Activated CD4-positive, CD25-positive, alpha-beta regulatory T cell (primary cell): Measurements from ENCODE around the gene CXCR4.

ENCODE experiments used
- DNase-seq, 4 experiments: peaks; one replicate each; lab custom pipeline; 2025; lab: John Stamatoyannopoulos, UW

The CXCR4 gene

DNA sequence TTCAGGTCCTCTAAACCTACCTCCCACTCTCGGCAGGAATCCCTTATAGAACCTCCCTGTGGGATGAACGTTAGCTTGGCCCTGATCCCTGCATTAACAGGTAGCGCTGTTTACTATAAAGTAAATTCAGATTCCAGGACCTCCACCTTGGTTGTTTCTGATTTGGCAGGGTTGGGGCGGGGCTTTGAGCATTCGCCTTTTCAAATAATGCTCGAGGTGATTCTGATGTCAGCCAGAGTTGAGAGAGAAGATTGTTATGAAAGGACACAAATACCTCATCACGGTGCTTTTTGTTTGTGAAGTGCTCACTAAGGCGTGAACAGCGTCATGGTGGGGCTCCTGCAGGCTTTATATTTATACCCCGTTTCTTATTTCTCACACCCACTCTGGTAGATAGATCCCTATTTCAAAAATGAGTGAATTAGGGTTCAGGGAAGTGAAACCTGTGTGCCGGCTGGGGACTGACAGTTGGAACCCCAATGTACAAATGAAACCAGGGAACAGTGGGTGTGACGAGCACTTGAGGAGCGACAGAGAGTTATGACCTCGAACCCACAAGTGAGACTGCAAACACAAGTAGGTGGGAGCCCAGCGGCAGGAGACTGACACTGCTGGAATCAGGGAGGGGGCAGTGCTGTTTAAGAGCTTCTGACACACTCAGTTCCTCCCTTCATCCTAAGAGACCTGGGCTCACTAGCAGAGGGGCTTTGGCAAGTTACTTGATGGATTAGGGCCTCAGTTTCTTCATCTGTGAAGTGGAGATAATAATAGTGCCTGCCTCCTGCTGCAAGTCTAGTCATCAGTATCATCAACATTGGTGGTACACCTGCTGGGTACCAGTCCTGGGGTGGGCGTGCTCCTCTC, 14.2 kb upstream of the CXCR4 start:
- peak in 3 of 4 experiments; percentile 18 to 54 (median 42) for DNase-seq

GRCh38 chr2:136131484-136131960, 13.6 kb upstream of the CXCR4 start:
- DNase-seq = no peak

GRCh38 chr2:136130511-136130910, 12.6 kb upstream of the CXCR4 start:
- no peak for DNase-seq

GRCh38 chr2:136130045-136130444, 12.1 kb upstream of the CXCR4 start:
- DNase-seq = no peak

GRCh38 chr2:136129601-136130000, 11.7 kb upstream of the CXCR4 start:
- peak in 1 of 4 experiments; percentile 14 for DNase-seq

DNA sequence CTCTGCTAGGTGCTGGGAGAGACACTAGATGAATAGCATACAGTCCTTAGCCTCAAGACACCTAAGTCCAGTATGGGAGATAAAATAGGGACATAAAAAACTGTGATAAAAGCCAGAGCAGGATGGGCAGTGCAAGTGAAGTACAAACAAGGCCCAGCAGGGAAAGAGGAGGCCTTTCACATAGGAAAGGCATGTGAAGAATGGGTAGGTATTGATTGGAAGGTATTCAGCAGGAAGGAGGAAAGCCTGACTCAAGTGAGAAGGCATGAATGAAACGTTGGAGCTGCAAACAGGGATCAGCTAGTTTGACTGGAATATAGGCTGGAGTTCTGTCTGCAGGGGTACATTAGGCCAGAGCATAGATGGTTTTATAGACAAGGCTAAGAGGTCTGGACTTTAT, 11.0 kb upstream of the CXCR4 start:
- DNase-seq = no peak

DNA sequence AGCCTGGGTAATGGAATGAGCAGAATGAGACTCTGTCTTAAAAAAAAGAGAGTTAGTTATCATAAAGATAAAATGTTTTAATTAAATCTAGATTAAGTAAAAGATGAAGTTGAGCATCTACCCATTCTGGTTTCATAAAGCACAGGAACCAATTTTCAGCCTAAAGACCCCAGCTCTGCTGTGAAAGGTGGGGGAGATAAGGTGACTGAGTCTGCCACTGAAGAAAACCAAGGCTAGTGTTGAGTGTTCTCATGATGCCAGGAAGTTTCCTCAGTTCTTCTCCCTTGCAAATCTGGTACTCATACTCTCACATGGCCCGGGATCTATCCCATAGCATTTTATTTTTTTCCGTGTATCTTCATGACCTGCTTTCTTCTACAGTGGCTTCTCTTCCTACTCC, 10.4 kb upstream of the CXCR4 start:
- no peak for DNase-seq

DNA sequence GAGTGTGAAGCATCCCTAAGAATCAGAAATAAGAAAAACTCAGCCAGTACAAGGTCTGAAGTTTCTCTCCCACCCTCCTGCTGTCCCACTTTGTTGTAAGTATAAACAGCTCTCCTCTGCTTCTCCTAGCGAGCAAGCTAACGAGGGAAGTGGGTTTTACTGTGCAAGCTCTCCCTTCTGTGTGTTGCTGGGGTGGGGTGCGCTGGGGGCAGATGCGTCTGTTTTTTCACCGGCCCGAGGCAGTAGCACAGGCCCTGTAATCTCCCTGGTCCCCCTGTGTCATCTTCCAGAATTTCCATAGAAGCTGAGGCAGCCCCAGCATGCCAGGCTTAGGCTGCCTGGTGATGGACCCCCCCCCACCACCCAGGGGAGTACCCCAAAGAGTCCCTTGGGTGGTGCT, 9.4 kb upstream of the CXCR4 start:
- DNase-seq = no peak

DNA sequence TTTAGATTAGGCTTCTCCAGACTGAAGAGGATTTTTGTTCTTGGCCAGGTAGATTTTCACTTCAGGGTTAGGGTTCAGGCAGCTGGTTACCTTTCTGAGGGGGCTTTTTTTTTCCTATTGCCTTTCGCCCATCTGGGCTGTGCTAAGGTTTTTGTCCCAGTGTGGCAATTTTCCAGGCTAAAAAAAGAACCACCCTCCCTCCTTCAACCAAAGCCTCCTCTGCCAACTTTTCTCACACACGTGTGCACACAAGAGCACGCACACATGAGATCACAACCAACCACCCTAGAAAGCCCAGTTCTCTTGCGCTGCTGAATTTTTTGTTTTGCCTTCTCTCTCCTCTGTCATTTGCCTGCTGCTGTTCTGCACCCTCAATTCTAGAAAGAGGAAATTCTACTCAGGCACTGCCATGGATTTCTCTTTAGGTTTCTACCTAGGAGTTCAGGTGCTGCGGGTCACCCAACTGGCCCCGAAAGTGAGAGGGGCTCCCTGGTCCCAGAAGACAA, 8.5 kb upstream of the CXCR4 start:
- no peak for DNase-seq

- no peak for DNase-seq
Observed at GRCh38 chr2:136126021-136126420, 8.1 kb upstream of the CXCR4 start.

DNA sequence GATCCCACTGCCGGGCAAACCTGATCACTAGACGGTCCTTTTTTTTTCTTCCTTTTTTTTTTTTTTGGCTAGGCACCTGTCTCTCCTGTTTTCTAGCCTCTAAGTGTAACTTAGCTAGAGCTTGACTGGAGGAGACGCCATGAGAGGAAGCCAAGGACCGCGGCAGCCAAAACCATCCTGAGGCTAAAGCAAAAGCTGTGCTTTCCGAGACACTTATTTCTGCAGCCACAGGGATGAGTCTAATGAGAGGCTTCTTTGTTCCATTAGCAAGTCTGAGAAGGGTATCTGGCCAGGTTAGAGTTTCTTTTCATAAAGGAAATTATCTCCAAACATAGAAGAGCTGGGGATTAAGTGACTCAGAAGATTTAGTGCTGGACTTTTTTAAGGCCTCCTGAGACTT, 7.3 kb upstream of the CXCR4 start:
- no peak for DNase-seq

DNA sequence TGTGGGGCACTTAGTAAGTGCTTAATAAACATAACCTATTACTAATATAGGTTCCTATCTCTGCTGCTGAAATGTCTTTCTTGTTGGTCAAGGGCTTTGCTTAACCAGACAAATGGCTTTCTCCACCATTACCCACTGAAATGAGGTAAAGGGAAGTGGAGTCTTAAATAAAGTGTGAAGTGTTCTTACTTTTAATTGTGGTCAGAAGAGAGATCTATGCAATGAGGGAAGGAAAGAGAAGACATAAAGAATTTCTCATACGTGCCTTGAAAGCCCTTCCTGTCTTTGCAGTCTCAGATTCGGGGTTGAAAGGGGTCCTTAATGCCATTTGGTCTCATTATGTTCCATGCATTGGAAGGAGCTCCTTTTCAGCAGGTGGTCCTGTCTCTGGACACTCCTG, 6.9 kb upstream of the CXCR4 start:
- no peak for DNase-seq

DNA sequence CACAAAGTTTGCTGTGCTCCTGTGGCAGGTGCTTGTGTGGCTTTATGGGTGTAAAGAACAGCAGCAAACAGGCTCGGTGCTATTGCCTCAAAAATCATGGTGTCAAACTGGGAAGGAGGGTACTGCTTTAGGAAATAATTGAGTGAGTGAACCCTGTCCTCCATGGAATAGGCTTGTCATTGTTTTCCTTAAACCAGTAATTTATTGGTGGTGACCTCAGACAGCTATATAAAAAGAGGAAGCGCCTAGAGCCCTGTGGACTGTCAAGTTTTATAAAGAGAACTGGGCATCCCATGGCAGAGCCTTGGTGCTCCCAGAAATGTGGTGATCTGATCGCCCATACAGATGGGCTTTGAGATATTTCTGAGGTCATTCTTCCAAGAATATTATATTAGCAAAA, 4.7 kb upstream of the CXCR4 start:
- DNase-seq = no peak

GRCh38 chr2:136121204-136121910, 3.4 kb upstream of the CXCR4 start:
- no peak for DNase-seq

DNA sequence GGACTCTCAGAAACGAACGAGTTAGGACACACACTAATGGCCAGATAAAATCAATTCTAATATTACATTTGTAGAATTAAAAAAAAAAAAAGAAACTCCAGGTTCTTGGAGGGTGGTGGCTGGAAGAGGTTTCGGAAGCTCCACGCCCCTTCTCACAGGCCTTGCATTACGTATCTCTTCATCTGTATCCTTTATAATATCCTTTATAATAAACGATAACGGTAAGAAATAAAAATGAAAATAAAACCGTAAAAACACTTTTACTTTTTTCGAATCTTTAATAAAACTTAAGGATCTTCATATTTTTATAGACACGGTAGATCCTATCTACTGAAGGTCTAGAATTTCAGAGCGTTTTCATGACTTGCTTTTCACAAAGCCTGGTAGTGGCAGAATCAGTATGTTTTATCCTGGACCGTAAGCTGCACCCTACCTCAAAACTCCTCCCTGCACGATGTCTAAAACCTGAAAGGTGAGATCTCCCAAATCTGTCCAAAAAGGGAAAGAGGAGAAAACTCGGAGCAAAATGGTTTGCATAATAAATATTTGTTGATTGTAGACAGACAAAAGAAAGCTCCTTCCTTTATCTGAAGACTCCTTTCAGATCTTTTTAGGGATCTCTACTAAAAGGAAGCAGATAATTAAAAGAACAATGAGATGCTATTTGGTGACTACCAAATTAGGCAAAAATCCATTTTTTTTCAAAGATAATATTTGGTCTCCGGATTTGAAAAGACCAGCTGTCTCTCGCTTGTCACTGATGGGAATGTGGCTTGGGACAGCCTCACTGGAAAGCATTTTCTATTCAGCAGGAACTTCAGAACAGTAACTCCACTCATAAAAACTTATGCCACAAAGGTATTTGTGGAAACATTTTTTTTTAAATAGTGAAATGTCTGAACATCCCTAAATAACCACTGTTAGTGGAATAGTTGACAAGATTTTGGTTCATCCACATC, 2.0 kb upstream of the CXCR4 start:
- no peak for DNase-seq

DNA sequence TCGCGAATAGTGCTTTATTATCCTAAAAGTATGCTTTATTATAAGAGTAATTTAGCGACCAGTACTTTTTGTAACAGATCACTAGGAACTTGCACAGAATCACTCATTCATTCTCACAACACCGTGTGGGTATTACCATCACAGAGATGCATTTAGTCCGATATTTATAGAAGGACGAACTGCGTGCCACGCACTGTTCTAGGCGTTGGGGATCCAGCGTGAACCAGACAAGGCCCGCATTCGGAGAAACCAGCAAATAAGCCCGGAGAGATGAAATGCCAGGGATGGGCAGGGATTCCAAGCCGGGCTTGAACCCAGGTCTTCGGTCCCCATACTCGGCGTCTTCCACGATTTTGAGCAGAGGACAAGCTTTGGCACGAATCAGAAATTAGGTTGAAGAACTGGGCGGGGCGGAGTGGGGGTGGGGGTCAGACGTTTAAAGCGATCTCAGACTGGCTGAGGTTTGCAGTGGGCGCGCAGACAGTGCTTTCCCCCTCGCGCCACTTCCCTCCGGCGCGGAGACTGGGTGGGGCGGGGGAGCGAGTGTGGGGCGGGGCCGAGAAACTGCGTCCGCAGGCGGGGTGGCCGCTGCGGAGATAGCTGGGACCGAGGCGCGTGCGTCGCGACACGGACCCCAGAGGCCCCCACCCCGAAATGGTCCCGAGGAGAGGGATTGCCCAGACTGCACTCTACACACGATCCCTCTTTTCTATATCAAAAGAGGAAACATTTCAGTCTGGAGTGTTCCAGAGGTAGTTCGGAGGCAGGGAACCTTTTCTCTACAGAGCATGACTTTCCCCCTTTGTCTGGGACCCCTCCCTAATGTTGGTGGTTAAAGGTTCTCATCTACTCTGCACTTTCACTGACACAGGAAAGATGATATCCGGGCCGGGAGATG, 1.1 kb upstream of the CXCR4 start:
- DNase-seq = peak in 3 of 4 experiments; percentile 36 to 79 (median 79)

- peak; percentile 20 to 39 (median 32) for DNase-seq
Observed at GRCh38 chr2:136117391-136117841, 533 bp downstream of the CXCR4 start.

DNA sequence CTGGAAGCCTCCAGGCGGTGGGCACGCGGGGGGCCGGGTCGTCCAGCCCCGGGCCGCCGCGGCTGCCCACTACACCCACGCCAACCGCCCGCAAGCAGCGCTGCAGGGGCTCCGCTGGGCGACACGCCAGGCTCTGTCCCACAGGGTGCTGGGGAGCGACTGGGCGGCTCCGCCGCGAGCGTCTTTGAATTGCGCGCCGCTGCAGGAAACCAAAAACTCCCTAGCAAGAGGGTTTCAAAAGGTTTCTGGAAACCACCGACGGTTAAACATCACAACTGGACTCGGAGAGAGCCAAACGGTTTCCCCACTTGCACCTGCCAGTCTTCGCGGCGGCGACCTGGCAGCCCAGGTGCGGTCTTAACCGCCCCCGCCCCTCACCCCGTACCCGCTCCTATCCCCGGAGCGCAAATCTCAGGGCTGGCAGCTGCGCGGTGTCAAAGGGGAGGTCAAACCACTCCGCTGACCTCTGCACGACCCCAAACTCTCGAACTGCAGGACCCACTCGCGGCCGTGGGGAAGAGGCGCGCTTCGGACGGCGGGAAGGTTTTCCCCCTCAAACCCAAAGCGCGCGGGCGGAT, 1.0 kb downstream of the CXCR4 start:
- DNase-seq = peak; percentile 29 to 40 (median 35)

- DNase-seq = peak in 3 of 4 experiments; percentile 6 to 73 (median 69)
Observed at GRCh38 chr2:136116151-136116812, 1.7 kb downstream of the CXCR4 start.
